ENCODE measurements around the gene CLK3. TPM values are rescaled to one million over a fixed set of nuclear protein-coding genes. Genes with fewer than 3 reads are reported as not detected.

Gene CLK3
- total and polyA plus RNA-seq, 2 of the 13 experiments (the other 11 are each of a cell fraction or from before 2014, with no cell fraction given) = 41.5 to 82.0 TPM

DNA sequence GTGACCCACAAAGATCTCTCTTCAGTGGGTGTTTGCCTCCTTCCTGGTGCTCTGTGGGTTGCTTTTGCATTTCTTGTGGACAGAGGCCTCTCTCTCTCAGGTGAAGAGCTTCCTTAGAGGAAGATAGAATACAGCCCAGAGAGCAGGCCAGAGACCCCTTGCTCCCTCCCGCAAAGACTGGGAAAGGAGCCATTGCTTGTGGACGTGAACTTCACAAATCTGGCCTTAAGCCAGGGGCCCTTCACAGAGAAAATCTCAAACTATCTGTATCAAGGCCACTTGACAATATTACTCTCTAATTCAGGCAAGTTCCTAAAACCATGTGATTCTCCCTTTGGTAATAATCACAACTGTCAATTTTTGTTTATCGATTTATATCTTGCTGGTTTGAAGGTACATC, 30.4 kb upstream of the CLK3 start:
- in situ Hi-C loops (cut with HindIII; ENCODE audit: extremely low pct_ligation_motif_present, low pct_unique_long_range_greater_than_20kb) = no loop called here
- TF ChIP-seq GABPB1 (CRISPR knock-in tag; IDR thresholded peaks at IDR 0.05) (no peak), ZNF709 (CRISPR knock-in tag; IDR thresholded peaks at IDR 0.05) (no peak), SMARCE1 (IDR thresholded peaks at IDR 0.05; ENCODE audit: borderline replicate concordance) (no peak), PITX1 (CRISPR knock-in tag; IDR thresholded peaks at IDR 0.05) (no peak), ZKSCAN8 (CRISPR knock-in tag; IDR thresholded peaks at IDR 0.05; ENCODE audit: borderline replicate concordance) (no peak), PLSCR1 (CRISPR knock-in tag; IDR thresholded peaks at IDR 0.05; ENCODE audit: borderline replicate concordance) (no peak), ZMAT3 (CRISPR knock-in tag; conservative IDR thresholded peaks at IDR 0.05) (no peak), DNMT1 (CRISPR knock-in tag; IDR thresholded peaks at IDR 0.05) (no peak), PBX3 (CRISPR knock-in tag; IDR thresholded peaks at IDR 0.05; ENCODE audit: borderline replicate concordance) (no peak), TRIM24 (CRISPR knock-in tag; IDR thresholded peaks at IDR 0.05) (no peak), ZNF354B (CRISPR knock-in tag; IDR thresholded peaks at IDR 0.05) (no peak), ZFP36L1 (CRISPR knock-in tag; IDR thresholded peaks at IDR 0.05) (no peak), ZFP82 (CRISPR knock-in tag; IDR thresholded peaks at IDR 0.05; ENCODE audit: borderline replicate concordance) (no peak), NFE2L1 (CRISPR knock-in tag; IDR thresholded peaks at IDR 0.05; ENCODE audit: borderline replicate concordance) (no peak)
- TF ChIP-seq, protein P1, sequence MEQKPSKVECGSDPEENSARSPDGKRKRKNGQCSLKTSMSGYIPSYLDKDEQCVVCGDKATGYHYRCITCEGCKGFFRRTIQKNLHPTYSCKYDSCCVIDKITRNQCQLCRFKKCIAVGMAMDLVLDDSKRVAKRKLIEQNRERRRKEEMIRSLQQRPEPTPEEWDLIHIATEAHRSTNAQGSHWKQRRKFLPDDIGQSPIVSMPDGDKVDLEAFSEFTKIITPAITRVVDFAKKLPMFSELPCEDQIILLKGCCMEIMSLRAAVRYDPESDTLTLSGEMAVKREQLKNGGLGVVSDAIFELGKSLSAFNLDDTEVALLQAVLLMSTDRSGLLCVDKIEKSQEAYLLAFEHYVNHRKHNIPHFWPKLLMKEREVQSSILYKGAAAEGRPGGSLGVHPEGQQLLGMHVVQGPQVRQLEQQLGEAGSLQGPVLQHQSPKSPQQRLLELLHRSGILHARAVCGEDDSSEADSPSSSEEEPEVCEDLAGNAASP (CRISPR knock-in tag; IDR thresholded peaks at IDR 0.05; ENCODE audit: borderline replicate concordance) = no peak
- TF ChIP-seq, protein P2, sequence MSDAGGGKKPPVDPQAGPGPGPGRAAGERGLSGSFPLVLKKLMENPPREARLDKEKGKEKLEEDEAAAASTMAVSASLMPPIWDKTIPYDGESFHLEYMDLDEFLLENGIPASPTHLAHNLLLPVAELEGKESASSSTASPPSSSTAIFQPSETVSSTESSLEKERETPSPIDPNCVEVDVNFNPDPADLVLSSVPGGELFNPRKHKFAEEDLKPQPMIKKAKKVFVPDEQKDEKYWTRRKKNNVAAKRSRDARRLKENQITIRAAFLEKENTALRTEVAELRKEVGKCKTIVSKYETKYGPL (CRISPR knock-in tag; IDR thresholded peaks at IDR 0.05) = no peak

More for the DNA sequence above, 30.4 kb upstream of the CLK3 start:
- ATAC-seq = no peak
- H3K27me3 ChIP-seq (ENCODE audit: control insufficient read depth in 1 of 2, insufficient read depth in 2 of 2, low read length in 2 of 2) = no peaks in the 10 kb centered on the region
- H2AFZ ChIP-seq (ENCODE audit: low read length) = no peak overlapping the region
- DNase-seq (ENCODE audit: low spot score) = no peak
- CTCF ChIA-PET (ENCODE audit: low intra/inter-chr PET ratio, low total read pairs) = no interaction called here
- 92% methylated on average over 3 of the region's 3 CpGs for WGBS (ENCODE audit: low lambda C conversion rate)
- no peak overlapping the region for H3K4me2 ChIP-seq (ENCODE audit: low read depth, low read length)
- BruUV-seq (replicated peaks) = no TSS peak
- H4K20me1 ChIP-seq (ENCODE audit: insufficient read depth, low read length) = no peaks in the 10 kb centered on the region
- peaks cover 5 to 9% of the 10 kb centered on the region in 2 experiments; a peak in 4 of 5 replicates for H3K36me3 ChIP-seq (replicated peaks in 1 of 2; ENCODE audit: control insufficient read depth in 1 of 2, insufficient read depth in 2 of 2, low read length in 2 of 2)
- no peak overlapping the region for H3K9ac ChIP-seq (ENCODE audit: insufficient read depth, low read depth, low read length)
- H3K79me2 ChIP-seq (ENCODE audit: insufficient read depth, low read length) = no peaks in the 10 kb centered on the region
- no peaks in the 10 kb centered on the region for H3K9me3 ChIP-seq (ENCODE audit: low read length)
- no peak overlapping the region for H3K4me3 ChIP-seq (replicated peaks in 1 of 3; ENCODE audit: insufficient read depth in 1 of 3, low read depth in 2 of 3, low read length in 3 of 3)
- H3K4me1 ChIP-seq (ENCODE audit: insufficient read depth, low read length) = no peaks in the 10 kb centered on the region
- H3K27ac ChIP-seq (ENCODE audit: extremely low read length, insufficient read depth, low read length) = no peak overlapping the region
- POLR2A ChIA-PET = no interaction called here
- FAIRE-seq = no peak
- intact Hi-C loops (cut with micrococcal nuclease; ENCODE audit: unreplicated experiment) = no loop called here
